HG03575 (cell line): ENCODE results near the gene FYN.

Experiments used
- ATAC-seq: cut with Tn5 transposase; IDR thresholded peaks from one replicate; pipeline ENCODE4 v1.9.1; 2021; ENCODE audit not compliant: unreplicated experiment, insufficient number of reproducible peaks, low FRiP score; ENCODE audit errors: extremely low read depth

FYN gene

DNA sequence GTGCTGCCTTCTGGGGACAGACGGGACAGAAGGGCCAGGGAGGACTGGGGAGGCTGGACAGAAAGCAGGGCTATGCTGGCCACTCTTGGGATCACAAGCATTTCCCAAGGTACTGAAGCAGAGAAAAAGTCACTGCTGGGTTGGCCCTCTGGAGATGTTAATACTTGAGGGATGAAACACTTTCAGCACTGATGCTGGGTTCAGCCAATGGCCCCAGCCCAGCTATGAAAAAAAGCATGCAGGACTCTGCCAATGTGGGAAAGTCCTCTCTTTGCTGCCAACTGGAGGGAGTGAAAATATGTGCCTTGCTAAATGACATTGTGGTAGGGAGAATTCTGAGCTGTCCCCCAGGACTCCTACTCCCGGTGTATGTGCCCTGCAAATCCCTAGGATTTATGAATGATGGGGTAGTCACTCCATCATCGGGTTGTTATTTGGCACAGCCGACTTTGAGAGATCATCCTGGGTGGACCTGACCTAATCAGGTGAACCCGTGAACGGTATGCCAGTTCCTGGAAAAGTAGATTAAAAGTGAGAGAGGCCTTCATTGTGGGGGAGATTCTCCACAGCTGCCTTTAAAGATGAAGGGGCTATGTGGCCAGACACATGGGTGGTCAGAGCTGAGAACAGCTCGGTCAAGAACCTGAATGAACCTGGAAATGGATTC lies 147.7 kb downstream of the FYN start:
- no peak for ATAC-seq

DNA sequence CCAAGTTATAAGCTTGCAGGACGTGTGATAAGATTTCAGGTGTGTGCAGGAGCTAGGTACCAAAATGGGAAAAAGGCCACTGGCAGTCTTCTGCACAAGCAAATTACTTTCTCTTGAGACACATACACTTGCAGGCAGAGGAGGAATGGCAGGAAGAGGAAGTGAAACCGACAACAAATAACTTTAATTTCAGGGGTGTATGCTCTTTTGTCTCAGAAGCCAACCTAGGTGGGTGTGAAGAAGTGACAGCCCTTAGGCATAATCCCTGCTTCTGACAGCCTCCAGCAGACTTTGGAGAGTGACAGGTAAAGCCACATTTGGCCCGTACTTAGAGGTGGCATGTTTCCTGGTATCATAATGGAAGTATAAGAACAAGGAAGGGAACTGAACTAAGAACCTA lies 148.7 kb downstream of the FYN start:
- ATAC-seq: peak; percentile 98

DNA sequence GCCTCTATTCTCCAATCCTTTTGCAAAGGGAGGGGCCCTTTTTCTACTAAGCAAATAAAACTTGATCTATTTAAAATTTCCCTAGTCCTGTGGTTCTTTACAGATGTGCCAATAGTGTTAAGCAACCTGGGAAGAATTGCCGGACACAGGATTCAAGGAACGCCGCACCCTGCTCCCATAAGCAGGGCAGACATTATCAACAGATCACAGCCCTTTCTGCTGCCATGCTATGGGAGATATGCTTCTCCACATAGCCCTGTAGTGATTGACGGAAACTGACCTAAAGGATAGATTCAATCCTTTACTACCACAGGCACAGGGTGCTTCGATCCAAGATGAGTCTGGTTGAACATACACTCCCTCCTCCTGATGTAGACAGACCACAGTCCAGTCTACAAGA lies 149.2 kb downstream of the FYN start:
- ATAC-seq: no peak

DNA sequence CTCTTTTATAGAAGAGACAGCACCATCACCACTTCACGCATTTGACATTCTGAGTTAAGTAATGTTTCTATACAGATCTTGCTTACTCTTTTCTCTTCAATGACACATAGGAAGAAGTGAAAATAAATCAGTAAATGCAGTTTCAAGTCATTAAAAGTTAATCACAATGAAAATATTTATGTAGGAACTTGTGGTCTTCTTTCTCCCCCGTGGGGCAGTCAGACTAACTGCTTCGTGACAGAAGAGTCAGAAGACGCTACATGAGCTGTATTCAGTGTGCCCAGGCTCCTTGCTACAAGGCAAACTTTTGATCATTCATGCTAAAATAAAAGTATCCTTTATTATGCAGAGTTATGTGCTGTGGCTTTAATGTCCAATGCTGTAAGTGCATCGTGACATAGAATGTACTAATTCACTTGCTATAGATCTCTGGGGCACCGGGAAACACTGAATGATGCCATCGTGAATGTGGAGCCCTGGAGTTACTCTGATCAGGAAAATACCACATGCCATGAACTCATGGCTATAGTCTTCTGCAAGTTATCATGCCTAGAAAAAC lies 149.8 kb downstream of the FYN start:
- no peak for ATAC-seq

DNA sequence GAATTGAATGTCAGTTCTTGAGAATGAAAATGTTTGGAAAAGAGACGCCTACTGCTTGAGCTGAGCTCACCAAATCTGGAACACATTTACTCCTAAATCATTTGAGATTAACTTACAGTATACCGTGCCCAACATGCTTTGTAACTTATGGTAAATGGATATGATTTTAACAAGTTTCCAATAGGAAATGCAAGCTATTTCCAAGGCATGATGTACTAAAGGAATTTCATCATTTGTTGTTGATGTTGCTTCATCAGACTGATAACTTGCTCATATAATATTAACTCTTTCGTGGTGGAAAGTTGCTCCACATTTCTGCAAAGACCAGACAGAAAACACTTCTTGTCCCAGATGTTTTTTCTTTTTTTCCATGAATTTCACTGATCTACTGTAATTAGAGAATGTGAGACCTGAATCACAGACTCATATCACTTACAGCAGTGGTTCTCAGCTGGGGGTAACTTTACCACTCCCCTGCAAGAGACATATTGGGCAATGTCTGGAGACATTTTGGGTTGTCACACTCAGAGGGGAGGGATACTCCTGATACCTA lies 151.0 kb downstream of the FYN start:
- ATAC-seq: no peak

DNA sequence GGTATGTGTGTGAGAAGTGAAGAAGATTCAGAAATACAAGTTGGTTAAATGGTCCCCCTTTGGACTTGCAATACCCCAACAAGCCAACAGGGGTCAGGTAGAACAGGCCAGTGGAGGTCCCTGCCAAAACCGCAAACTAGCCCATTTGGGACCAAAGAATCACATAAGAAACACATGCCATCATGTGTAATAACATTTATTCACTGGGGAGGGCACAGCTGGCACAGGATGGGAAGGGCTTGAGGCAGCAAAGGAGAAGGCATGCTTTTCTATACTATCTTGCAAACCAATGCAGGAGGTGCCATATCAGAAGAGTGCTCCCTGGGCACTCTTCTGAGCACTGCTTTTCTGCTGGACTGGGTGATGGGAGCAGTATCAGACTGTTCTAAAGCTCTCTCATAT lies 151.5 kb downstream of the FYN start:
- ATAC-seq: no peak

DNA sequence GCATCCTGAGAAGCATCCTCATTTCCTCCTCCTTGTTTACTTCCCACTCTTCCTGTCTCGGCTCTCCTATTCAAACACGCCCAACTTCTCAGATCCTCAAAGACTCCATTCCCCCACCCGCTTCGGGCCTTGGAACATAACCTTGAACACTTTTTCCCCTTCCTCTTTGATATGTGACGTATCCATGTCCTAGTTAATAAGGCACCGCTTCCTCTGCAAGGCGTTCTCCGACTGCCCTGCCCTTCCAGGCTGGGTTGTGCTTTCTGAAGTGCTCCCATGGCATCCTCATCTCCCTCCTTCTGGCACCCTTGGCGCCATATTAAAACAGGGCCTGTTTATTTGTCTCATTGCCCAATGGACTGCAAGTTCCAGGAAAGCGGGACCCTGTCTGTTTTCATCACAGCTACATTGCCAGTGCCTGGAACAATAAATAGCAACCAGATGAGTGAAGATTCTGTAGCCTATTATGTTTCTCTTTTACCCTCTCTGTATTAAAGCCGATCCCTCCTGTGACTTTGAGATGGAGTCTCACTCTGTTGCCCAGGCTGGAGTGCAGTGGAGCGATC lies 152.2 kb downstream of the FYN start:
- ATAC-seq: no peak

DNA sequence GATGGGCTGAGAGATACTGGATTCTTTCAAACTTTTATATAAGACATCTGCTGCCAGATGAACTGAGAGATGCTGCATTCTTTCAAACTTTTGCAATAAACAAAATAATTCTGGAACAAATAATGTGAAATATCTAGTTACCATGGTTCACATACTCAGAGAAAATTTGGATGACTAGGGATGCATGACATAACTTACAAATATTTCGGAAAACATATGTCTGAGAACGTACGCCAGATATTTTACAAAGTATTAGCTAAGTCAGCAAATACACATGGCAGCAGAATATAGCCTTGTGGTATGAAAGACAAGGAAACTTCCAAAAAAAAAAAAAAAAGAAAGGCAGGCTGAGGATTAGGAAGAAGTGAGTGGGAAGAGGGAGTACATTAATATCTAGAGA lies 154.3 kb downstream of the FYN start:
- ATAC-seq: no peak

DNA sequence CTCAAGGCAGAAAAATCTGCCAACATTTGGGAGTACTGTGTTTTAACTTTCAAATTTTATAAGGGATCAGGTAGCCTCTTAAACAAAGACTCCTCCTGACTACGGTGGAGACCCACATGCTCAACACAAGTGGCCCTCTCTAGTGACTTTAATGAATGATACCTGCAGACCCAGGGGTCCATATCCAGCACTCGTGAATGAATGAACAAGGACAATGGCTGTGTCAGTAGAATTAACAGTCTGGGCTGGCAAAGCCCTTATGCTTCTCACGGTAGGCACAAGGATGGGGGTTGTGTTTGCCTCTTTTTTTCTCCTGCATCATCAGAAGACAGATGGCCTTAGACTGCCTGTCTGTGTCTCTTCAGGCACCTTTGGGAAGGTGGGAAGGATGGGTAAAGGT lies 154.9 kb downstream of the FYN start:
- no peak for ATAC-seq

DNA sequence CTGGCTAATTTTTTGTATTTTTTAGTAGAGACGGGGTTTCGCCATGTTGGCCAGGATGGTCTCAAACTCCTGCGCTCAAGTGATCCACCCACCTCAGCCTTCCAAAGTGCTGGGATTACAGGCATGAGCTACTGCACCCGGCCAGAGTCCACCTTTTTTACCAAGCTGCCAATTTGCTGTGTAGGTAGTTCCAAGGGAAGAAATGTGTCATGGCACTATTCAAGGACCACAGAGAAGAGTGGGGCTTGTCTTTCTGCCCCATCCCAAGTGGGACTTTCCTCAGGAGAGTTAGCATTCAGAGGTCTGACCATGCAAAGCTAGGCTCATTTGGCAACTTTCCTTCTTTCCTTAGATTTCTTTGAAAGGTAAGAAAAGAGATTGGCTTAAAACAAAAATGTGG lies 155.6 kb downstream of the FYN start:
- no peak for ATAC-seq

DNA sequence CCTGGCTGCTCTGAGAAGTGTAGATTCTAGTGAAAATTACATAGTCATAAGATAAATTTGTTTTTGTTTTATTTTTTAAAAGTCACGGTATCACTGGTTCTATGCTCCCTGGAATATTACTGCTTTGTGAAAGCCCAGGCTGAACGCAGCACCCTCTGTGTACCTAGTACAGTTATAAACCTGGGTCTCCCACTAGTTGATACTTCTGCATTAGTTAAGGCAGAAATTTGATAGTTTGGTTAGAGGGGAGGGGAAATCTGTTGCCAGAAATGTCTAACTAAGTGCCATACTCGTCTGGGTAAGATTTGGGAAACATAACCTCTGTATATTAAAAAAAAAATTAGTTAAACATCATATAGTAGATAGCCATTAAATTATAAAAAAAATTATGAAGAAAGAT lies 156.9 kb downstream of the FYN start:
- no peak for ATAC-seq

DNA sequence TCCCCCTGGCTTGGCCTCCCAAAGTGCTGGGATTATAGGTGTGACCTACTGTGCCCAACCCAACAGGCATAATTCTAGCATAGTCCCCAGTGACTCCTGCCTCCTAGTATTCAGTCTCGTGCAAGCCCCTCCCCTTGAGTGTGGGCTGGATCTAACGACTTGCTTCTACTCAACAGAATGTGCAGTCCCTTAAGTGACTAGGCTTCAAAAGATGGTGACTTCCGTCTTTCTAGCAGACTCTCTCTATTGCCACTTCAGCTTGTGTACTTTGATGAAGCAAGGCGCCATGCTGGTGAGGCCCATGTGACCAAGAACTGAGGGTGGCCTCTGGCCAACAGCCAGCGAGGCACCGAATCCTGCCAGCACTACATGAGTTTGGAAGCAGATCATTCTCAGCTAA lies 157.9 kb downstream of the FYN start:
- ATAC-seq: no peak

DNA sequence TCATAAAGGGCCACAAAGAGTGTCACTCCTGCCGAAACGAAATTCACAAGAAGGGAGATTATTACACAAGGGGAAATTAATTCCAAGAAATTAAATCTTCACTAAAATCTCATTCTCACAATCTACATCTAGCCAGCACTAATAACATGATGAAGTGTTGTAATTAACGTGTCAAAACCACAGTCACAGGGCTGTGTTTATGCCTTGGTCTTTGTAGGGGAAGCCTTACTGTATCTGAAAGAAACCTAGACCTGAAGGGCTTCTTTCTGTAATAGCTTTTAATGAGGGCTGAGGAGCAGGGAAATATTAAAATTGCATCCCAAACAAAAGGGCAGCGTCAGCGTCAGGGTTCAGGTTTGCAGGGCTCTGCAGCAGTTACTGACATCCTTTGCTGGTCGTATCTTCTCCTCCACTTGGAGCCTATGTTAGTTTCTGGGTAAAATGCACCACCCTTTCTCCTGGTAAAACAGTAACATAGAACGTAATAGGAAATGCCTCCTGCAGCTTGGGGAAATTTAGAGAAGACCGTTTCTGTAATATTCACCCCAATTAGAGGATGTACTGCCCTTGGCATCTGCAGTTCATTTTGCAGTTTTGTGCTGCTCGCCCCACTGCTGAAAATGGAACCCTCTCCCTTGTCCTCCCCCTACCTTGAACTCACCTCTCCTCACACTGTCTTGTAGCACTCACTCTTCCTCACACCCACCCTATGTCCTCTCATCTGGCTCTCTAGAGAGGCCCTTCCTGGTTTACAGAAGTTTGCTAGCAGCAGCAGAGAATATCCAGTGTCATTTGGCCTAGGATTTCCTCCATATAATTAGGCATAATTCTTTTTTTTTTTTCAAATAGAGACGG lies 158.6 kb downstream of the FYN start:
- no peak for ATAC-seq

DNA sequence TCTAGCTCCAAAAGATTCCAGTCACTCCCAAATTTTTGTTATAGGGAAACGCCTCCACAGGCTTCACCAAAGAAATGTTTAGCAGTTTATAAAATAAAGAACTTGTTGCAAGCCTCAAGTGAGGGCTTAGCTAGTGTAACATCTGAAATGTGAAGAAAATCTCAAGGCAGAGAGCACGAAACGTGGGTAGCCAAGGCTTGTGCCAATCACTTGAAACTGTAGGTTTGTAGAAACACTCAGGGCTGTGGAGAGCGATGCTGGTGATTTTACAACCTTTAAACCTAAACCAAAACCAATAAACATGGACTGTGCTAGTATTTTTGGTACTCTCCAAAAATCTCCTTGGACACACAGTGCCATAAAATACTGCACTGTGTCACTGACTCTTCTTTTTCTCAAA lies 159.4 kb downstream of the FYN start:
- no peak for ATAC-seq

DNA sequence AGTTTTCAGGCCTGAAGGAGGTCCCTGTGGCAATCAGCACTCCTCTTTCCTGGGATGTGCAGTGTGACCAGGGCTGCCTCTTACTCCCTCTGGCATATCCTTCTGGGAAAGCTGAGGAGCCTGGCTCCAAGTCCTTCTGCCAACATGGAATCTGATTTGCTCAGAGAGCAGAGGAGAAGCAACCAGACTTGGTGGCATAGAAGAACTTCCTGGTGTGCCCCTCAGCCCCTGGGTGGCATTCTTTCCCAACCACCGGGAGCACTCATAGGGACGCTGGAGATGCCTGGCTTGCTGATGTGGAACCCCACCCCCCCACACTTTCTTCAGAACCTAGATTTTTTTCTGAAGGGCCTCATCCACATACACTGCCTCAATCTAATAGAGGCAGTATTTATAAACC lies 160.0 kb downstream of the FYN start:
- ATAC-seq: no peak

DNA sequence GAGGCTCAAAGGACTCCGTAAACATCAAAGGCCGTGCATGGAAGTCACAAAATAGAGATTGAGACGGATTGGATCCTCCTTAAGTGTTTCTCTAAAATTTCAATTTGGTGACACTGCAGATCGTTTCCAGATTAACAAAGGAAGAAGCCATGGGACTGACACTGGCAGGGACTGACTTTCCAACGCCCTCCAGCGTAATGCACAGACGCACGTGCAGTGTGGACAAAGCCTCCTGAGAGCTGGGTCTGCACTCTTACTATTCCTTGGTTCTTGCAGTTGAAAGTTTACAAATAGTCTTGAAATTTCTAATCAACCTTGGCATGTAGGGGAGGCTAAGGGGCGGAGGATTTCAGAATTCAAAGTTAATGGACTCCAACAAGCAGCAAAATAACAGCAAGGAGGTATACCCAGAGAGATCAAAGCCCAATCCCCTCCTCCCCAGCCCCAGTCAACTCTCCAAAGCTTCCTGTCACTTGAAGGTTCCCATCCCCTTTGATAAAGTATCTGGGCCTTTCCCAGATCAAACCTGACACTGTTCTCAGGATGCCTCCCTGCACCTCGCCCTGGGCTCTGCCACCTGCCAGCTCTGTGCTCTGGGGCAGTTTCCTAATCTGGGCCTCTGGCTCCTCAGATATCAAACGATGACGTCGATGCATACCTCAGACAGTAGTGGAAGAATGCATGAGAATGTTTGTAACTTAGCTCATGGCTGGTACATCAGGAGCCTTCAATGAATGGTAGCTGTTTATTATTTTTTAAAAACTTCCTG lies 161.1 kb downstream of the FYN start:
- ATAC-seq: no peak

DNA sequence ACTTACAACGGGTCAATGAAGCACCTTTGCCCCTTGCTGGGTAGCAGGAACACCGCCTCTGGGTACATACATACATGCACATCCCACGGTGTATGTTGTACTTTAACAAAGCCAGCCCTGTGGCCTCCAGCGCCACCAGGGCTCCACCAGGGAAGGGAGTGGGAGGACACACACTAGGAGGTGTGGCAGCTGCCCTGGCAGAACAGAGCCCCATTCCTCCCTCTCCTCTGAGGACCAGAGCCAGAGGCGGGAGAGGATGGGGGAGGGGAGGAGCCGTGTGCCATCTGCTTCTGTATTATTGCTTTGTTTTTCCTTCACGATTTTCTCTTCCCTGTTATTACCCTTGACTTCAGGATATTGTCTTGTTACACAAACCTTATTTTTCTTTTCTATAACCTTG lies 161.8 kb downstream of the FYN start:
- no peak for ATAC-seq

DNA sequence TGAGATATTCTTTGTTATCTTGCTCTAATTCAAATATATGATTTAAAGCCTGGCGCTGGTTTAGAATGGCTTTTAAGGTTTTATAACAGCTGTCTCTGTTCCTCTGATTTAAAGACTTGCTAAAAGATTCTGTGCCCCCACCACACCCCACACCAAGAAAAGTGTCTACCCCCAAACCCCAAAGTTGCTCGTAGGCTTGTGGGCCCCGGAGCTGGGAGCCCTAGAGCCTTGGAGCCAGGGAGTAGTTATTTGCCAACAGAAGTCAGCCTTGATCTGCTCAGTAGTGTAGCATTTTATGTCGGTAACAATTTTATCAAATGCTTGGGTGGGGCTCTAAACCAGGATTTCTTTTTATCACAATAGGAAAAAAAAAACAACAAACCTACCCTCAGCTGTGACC lies 162.3 kb downstream of the FYN start:
- no peak for ATAC-seq

DNA sequence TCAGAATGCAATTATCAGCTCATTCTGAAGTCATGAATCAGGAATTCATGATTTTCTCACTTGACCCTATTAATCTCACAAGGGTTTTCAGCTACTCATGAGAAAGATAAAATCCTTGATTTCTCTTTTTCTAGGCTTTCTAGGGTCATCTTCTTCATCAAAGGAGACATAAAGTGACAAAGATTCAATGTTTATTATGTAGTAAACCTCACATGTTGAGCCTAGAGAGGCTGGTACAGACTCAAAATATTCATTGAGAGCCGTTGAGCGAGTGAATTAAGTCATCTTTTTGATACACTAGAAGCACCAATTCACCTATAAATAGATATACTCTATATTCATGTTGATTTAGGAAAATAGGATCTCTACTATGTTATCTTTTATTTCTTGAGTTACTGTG lies 162.8 kb downstream of the FYN start:
- no peak for ATAC-seq
